HG03066 (cell line): ENCODE measurements around the gene FZD4.
"Not testable (repeated sequence)": the region's sequence is repeated elsewhere in the genome, so short reads cannot be mapped to it uniquely, and the experiment has no call there.

Source experiments
- ATAC-seq: cut with Tn5 transposase; IDR thresholded peaks from one replicate; pipeline ENCODE4 v1.9.1; 2021; ENCODE audit warnings: low read depth; ENCODE audit not compliant: unreplicated experiment

Gene FZD4

GRCh38 chr11:86916330-86916729 is 38.9 kb downstream of the FZD4 start:
- no peak for ATAC-seq

GRCh38 chr11:86915850-86916249 is 39.3 kb downstream of the FZD4 start:
- not testable (repeated sequence) for ATAC-seq

GRCh38 chr11:86914865-86915519 is 40.2 kb downstream of the FZD4 start:
- no peak for ATAC-seq

GRCh38 chr11:86912238-86912637 is 43.0 kb downstream of the FZD4 start:
- ATAC-seq = no peak

- no peak for ATAC-seq
Observed at GRCh38 chr11:86910592-86910991, 44.6 kb downstream of the FZD4 start.

GRCh38 chr11:86906198-86906597 is 49.0 kb downstream of the FZD4 start:
- ATAC-seq = no peak

- no peak for ATAC-seq
Observed at GRCh38 chr11:86905252-86905651, 49.9 kb downstream of the FZD4 start.

GRCh38 chr11:86904001-86904400 is 51.2 kb downstream of the FZD4 start:
- no peak for ATAC-seq

- no peak for ATAC-seq
Observed at GRCh38 chr11:86902345-86902744, 52.9 kb downstream of the FZD4 start.

- ATAC-seq = no peak
Observed at GRCh38 chr11:86901599-86901998, 53.6 kb downstream of the FZD4 start.

- no peak for ATAC-seq
Observed at GRCh38 chr11:86900162-86900561, 55.0 kb downstream of the FZD4 start.

GRCh38 chr11:86898689-86899088 is 56.5 kb downstream of the FZD4 start:
- no peak for ATAC-seq

- ATAC-seq = no peak
Observed at GRCh38 chr11:86896441-86896841, 58.8 kb downstream of the FZD4 start.
